Activated CD8-positive, alpha-beta memory T cell treated with anti-CD3 and anti-CD28 coated beads for 48 hours (primary cell): ENCODE measurements around the gene TLE3.
"Not testable (repeated sequence)": the region's sequence is repeated elsewhere in the genome, so short reads cannot be mapped to it uniquely, and the experiment has no call there.

ENCODE experiments used
- DNase-seq, 3 experiments: peaks; one replicate each; pipeline ENCODE4 v3.0.0-alpha.2; 2020; ENCODE audit warnings: low read depth in 2 of 3, low spot score in 2 of 3

The TLE3 gene

DNA sequence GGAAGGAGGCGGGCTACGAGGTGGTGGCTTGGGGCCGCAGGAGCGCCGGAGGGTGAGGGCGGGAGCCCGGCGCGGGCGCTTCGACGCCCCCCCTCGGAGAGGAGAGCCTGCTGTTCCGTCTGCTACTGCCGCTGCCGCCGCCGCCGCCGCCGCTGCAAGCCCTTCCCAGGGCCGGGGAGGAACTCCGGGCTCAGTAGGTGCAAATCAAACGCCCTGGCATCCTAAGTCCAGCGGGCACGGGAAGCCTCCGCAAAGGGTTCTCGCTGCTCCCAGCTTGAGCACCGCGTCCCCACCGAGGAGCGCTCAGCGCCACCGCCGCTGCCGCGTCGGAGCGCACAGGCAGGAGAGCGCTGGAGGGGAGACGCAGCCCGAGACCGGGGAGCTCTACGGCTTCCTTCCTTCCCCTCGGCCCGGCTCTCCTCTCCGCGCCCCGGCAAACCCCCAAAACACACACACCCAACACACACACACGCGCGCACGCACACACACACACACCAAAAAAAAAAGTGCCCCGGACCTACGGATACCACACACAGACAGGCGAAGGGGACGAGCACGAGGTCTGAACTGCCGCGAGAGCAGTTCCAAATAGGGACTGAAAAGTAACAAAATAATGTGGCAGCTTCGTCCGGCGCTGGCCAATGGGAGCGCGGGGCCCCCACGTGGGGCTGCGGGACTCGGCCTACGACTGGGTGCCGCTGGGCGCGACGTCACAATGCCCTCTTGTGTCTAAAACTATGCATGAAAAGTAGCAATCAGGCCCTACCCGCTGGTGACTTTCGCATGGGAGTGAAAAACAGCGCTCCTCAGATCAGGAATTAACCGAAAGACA, at the start of gene TLE3:
TLE3 (minus strand) TSS at position 597 of the 832 bp plus-strand sequence. CDS start 1,119 bp downstream, outside the sequence.
- peak; percentile 85 to 92 (median 91) for DNase-seq

DNA sequence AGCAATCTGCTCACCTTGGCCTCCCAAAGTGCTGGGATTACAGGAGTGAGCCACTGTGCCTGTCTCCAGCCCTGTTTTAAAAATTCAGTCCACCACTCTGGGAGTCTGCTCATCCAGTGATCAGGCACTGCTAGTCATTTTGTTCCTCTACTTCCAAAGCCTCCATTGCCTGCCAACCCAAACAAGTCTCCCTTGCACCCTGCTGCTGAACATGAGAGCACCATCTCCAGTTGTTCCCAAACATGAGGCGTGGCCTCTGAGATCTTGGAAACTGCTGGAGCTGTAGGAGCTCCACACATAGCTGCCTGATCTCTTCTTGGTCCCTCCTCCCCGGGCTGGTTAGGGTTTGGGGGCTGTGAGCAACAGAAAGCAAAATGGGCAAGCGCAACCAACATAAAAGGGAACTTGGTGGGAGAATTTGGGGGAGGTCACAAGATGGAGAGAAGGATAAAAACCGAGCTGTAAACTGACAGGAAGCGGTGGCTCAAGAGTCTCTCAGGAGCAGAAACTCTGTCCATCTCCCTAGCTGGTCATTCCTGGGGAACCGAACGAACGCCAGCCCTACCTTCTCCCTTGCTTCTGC, 49.6 kb upstream of the TLE3 start:
- DNase-seq, result no peak

DNA sequence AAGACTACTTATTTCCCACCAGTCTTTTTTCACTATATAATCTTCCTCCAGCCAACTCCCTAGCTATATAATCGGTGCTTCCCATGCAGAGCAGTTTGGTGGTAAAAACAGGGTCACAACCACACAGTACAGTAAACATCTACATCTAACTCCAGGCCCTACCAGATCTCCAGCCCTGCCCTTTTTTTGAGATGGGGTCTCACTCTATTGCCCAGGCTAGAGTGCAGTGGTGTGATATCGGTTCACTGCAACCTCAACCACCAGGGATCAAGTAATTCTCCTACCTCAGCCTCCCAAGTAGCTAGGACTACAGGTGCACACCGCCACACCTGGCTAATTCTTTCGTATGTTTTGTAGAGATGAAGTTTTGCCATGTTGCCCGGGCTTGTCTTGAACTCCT, 49.1 kb upstream of the TLE3 start:
- DNase-seq, result no peak

DNA sequence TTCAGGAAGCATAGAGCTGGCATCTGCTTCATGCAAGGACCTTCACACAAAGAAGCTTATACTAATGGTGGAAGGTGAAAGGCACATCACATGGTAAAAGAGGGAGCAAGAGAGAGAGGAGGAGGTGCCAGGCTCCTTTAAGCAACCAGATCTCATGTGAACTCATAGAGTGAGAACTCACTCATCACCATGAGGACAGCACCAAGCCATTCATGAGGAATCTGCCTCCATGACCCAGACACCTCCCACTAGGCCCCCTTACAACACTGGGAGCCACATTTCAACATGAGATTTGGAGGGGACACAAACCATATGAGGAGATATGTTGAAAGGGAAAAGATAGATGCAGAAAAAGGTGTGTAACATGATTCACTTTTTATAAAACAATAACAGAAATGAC, 48.4 kb upstream of the TLE3 start:
- no peak for DNase-seq

DNA sequence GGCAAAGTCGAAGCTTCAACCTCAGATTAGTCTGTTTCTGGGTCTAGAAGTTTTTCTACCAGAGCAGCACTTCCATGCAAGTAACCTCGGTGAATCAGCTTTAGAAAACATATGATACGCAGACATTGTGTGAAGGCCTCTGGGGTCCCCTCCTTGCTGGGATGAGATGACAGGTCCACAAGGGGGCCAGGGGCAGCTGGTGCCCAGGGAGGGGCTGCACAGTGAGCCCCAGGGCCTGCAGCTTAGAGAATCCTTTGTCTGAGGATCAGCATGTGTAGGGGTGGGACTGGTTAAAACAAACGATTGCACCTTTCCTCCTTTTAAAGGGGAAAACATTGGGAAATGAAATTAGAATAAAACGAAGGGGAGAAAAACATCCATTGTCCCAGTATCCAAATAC, 47.5 kb upstream of the TLE3 start:
- DNase-seq, result no peak

DNA sequence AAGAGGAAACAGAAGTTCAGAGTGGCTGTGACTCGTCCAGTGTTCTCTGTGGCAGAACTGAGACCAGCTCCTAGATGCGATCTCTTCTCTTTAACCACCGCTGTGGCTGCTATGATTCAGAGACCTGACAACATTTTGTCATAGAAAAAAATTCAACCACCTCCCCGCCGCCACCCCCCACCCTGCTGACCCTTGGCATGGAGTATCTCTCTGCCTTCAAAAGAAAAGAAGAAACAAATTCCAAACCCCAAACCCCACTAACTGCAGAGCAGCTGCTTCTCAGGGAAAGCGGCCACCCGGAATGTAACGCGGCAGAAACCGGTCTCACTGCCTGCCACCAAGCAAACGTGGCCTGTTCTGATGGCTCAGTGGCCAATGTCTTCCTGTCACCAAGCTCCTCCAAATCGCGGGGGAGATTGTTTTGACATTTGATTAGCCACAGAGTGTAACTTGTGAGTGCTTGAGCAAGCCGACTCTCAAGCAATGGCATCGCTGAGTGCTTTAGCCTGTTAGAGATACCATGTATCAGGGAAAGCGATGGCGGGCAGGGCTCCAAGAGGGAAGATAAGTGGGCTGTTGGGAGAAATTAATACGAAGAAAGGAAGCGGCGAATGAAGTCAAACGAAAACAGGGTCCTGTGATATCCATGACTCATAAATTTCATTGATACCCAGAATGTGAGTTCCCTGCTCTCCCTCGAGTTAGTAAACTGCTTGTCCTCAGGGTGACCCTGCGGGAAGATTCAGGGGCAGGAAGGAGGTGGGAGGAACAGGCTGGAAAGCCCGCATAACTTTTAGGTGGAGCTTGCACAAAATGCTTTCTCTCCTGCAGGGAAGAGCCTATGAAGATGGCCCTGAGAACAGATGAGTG, 44.8 kb upstream of the TLE3 start:
- DNase-seq, result peak in 2 of 3 experiments; percentile 31 to 37

DNA sequence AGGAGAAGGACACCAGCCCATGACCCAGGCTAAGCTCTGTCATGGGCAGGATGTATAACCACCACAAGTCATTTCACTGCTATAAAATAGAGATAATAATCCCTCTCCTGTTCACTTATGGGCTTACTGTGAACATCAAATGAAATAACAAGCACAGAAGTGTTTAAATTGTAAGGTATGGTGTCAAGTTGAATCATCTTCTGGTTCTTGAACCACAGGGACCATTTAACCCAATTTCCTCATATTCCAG, 44.3 kb upstream of the TLE3 start:
- DNase-seq, result no peak

DNA sequence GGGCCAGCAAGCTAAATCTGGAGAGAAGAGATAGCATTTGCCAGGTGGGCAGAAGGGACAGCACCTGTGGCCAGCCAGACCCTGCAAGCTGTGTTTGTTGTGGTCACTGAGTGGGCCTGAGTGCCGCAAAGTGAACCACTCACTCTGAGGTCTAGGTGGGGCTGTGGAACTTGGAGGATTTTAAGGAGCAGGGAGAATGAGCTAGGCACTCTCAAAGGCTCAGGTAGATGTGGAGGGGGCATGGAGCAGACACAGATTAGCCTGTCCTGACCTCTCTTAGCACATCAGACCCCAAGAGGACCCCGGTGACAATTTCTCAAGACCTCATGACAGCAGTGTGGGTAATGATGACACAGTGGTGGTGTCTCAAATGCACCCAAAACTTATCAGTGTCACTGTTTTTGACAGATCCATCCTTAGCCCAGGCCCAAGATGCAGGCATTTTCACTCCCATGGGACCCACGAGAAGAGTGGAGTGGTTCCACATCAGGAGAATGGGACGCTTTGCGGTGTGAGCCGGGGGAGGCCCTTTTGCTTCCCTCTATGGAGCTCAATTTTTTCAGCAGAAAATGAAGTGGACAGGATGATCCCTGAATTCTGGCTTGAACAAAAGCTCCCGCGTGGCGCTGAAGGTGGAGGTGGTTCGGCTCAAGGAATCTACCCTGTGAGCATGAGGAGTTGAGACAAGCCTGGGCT, 43.8 kb upstream of the TLE3 start:
- no peak for DNase-seq

DNA sequence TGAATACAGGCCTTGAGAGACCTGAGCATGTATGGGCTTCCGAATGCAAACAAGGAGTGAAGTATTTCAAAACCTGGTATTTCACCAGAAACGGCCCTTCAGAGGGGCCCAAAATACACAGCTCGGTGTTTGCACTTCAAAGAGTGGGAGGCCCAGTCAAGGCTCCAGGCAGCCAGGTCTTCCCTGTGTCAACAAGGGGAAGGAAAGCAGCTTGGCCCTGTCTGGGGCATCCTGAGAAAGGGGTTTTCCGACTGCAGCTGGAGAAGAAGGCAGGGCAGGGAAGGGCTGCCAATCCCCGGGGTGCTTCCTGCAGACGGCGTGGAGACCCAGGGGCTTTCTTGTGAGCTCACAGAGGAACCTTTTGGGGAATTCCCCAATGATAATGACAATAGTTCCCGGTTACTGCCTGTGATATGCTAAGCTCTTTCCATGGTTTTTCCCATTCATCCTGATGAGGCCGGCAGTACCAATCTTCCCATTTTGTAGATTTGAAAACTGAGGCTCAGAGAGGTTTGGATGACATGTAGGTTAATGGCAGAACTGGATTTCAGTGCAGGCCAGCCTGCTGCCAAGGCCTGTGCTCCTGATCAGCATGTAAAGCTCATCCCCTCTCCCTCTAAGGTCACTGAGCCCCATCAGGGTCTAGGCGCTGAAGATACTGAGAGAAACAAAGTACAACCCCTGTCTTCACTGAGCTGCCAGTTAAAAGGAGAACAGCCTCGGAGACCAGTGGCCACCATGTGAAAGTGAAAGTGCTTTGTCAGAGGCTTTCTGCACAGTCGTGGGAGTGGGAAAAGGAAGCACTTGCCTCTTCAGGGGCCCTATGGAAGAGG, 43.0 kb upstream of the TLE3 start:
- no peak for DNase-seq

DNA sequence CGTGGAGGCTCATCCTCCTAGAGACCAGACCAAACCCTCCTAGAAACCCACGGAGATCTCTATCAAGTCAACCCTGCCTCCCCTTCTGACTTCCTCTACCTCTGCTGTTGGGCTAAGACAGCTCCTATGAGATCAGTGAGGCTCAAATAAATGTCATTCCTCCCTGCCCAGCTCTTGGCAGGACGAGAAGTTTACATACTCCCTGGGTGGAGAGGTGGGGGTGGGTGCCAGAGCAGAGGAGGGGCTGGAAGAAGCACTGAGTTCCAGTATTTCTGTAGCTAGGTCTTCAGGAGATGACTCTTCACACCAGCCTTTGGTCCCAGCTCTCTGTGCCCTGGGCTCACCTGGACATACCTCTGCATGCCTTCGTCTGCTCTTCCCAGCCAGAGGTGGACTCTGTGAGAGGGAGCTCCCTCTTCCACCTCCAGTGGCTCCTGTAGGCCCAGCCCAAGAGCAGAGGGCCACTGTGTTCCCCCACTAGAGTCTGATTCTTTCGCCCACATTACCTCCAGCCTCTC, 42.4 kb upstream of the TLE3 start:
- DNase-seq, result no peak

DNA sequence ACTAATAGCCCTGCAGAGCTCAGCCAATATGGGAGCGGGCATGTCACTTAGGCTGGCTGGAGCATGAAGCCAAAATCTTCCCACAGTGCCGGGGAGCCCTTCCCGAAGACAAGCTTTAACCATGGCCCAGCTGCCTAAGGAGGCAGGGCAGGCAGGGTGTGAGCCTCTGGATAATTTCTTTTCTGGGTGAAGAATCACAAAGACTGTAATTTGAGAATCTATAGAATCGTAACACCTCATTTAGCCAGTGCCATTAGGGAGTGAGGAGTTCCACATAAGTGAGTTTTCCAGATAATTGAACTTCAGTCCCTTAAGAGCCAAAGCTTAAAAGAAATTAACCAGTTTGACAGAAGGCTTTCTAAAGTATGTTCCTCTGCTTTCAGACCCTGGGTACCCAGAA, 40.2 kb upstream of the TLE3 start:
- DNase-seq, result no peak

DNA sequence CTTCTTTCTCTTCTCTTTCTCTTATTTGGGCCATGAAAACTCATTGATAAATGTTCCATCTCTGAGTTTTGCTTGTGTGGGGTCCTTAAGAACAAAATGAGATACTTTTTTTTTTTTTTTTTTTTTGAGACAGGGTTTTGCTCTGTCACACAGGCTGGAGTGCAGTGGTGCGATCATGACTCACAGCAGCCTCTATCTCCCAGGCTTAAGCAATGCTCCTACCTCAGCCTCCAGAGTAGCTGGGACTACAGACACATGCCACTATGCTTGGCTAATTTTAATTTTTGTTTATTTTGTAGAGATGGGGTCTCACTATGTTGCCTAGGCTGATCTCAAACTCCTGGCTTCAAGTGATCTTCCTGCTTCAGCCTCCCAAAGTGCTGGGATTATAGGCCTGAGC, 39.3 kb upstream of the TLE3 start:
- not testable (repeated sequence) for DNase-seq

DNA sequence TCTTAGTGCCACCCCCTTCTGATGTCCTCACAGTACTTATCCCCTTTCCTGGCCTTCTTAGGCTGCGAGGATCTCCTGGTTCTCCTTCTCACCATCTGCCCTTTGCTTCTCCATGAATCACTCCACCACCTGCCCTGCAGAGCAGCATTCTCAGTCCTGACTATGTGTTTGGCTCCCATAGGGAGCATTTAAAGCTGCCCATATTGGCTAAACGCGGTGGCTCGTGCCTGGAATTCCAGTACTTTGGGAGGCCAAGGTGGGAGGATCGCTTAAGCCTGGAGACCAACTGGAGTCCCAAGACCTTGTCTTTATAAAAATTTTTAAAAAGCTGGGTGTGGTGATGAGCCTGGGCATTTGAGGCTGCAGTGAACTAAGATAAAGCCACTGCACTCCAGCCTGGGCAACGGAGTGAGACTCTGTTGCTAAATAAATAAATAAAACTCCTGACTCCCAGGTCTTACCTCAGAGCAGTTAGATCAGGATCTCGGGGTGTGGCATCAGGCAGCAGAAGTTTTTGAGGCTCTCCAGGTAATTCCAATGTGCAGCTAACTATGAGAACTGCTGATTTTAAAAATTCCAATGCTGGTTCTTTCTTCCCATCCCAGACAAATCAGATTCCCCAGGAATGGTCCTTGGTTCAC, 36.2 kb upstream of the TLE3 start:
- no peak for DNase-seq

DNA sequence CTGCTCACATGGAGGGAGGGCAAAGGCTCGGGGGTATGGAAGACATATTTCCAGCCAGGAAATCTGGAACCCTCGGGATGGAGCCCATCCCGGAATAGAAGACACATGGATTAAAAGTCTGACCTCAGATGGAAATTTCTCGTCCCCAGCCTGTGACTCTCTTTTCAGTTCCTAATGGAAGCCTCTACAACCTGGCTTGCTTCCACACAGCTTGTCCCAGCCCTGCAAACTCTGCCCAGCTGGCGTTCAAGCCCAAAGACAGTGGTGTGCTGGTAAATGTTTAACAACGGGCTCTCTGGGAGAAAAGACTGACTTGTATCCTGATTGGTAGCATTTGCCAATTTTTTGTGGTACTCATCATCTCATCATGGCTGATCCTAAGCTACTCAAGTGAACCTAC, 35.6 kb upstream of the TLE3 start:
- DNase-seq, result no peak

DNA sequence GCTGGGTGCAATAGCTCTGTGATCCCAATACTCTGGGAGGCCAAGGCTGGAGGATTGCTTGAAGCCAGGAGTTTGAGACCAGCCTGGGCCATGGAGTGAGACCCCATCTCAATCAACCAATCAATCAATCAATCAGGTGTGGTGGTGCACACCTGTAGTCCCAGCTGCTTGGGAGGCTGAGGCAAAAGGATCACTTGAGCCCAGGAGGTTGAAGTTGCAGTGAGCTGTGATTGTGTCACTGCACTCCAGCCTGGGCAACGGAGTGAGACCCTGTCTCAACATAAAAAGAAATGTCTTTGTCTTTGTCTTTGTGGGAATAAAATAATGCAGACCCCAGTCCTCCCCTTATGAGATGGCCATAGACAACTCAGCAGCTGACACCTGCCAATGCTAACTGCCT, 34.9 kb upstream of the TLE3 start:
- DNase-seq, result no peak

DNA sequence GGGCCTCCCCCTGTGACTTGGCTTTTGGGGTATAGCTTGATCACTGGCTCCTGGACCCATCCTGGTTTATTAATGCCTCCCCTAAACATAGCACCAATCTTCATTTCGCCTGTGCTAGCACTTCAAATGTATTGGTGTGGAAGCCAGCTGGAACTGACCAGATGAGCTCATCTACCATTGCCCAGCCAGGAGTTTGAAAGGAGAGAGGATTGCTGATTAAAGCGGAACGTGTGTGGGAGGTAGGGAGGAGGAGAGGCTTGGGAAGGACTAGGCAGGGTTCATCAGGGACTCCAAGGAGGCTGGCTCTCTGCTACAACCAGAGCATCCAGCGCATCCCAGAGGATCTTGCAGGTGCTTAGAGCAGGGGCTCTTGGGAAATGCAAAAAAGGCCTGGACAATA, 34.4 kb upstream of the TLE3 start:
- no peak for DNase-seq

DNA sequence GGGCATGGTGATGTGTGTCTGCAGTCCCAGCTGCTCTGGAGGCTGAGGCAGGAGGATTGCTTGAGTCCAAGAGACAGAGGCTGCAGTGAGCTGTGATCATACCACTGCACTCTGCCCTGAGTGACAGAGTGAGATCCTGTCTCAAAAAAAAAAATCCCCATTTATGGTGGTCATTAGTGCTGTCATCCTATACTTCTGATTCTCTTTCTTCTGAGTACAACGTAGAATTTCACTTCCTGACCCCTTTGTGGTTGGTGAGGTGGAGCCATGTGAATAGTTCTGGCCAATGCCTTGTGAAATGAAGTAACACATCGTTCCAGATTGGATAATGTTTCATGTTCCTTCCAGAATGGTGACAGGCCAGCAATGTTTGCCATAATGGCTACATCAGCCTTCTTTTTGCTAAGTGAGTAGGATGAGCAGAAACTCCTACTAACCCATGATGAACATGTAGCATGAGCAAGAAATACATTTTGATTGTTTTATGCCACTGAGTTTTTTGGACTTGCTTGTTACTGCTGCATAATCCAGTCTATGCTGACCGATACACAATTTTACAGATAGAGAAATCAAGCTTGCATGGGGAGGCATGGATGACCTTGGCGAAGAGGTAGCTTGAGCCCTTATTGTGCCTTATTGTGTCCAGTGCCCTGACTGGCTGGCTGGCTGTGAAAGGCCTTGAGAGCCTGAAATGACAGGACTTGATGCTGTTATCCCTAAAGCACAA, 30.9 kb upstream of the TLE3 start:
- no peak for DNase-seq

DNA sequence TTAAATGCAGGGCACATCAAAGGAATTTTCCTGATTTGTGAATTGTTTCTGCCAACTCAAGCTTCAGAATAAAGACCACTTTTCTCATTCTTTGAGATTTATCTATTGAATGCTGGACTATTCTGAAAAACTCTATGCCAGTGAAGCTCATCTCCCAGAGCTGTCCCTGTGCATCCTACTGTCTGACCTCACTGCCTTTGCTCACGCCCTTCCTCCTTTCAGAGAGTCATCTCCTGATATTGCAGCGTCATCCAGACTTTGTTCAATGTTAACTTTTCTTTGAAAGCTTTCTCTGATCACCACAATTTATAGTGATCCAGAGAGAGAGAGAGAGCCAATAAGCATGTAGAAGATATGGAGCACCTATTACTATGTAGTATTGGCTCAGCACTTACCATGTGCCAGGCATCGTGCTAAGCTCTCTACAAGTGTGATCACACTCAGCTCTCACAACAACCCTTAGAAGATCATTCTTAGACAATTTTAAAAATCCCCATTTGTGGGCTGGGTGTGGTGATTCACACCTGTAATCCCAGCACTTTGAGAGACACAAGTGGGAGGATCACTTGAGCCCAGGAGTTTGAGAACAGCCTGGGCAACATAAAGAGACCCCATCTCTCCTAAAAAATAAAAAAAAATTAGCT, 30.2 kb upstream of the TLE3 start:
- DNase-seq, result no peak

DNA sequence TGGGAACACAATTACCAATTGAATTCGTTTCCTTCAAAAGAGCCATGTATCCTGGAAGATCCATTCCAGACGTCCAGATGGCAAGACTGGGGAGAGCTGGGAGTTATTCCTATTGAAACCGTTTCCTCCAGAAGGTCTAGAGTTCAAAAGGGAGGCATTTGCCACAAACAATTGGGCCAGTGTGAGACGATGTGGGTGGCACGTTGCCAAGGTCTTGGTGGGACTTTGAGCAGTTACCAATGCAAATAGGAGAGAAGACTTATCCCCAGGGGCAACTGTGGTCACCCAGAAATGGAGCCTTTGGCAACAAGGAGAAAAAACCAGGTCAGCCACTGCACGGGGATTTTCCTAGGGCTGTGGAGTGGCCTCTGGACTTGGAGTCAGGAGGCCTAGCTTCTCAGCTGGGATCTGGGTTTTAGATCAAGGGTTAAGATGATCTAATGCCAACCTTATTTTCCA, 29.6 kb upstream of the TLE3 start:
- no peak for DNase-seq
